OCI-LY7 (cell line): ENCODE results near the gene POLA1. TPM values are rescaled to one million over a fixed set of nuclear protein-coding genes. Genes with fewer than 3 reads are reported as not detected.

Experiments used
- BruUV-seq: library from RNA; stranded (reverse); fragments of 400-500 nt; replicated peaks from 2 replicates; lab custom pipeline; 2021; lab: Mats Ljungman, UMichigan
- CTCF ChIA-PET: fragments of 300-600 bp; sonication (Branson Sonifier 250); formaldehyde crosslinking; loops from one replicate; lab custom pipeline; 2022; ENCODE audit warnings: antibody characterized with exemption; ENCODE audit not compliant: unreplicated experiment; lab: Charles Lee
- POLR2A ChIA-PET: fragments of 300-600 bp; sonication (Branson Sonifier 250); formaldehyde crosslinking; loops from one replicate; lab custom pipeline; 2022; ENCODE audit warnings: antibody characterized with exemption; lab: Charles Lee
- DNase-seq: peaks from one replicate; pipeline ENCODE4 v3.0.0-alpha.2; 2015; ENCODE audit warnings: low spot score
- H2AFZ ChIP-seq: fragments of 200-600 bp; sonication (generic), shearing (Covaris generic); 2 replicates; pipeline ENCODE4 v1.6.1; 2014; ENCODE audit warnings: mild to moderate bottlenecking, antibody characterized with exemption, low read length, moderate library complexity
- H3K27ac ChIP-seq: fragments of 200-600 bp; sonication (generic); 2 replicates; pipeline ENCODE4 v1.5.1; 2014; ENCODE audit warnings: mixed run types, low read depth, mild to moderate bottlenecking, moderate library complexity, low read length, inconsistent platforms; ENCODE audit not compliant: poor library complexity, severe bottlenecking
- H3K36me3 ChIP-seq: fragments of 200-600 bp; sonication (generic); 2 replicates; pipeline ENCODE4 v1.6.1; 2014; ENCODE audit warnings: mild to moderate bottlenecking, antibody characterized with exemption, low read length, moderate library complexity, mixed read lengths; ENCODE audit not compliant: insufficient read depth
- H3K4me1 ChIP-seq: fragments of 200-600 bp; sonication (generic); 2 replicates; pipeline ENCODE4 v1.5.1; 2014; ENCODE audit warnings: mild to moderate bottlenecking, low read length; ENCODE audit not compliant: insufficient read depth, poor library complexity, severe bottlenecking
- H3K4me2 ChIP-seq: fragments of 200-600 bp; sonication (generic); 2 replicates; pipeline ENCODE4 v1.6.1; 2014; ENCODE audit warnings: mild to moderate bottlenecking, low read length
- H3K4me3 ChIP-seq: fragments of 200-600 bp; sonication (generic); 2 replicates; pipeline ENCODE4 v1.5.1; 2014; ENCODE audit warnings: mild to moderate bottlenecking, low read depth, low read length; ENCODE audit not compliant: poor library complexity, severe bottlenecking
- H3K79me2 ChIP-seq: fragments of 200-600 bp; sonication (generic); 2 replicates; pipeline ENCODE4 v1.6.1; 2016; ENCODE audit warnings: low read depth, mild to moderate bottlenecking, low read length, moderate library complexity, mixed read lengths; ENCODE audit not compliant: insufficient read depth
- H3K9me2 ChIP-seq: fragments of 200-600 bp; sonication (generic); 2 replicates; pipeline ENCODE4 v1.6.1; 2016; ENCODE audit warnings: mild to moderate bottlenecking, low read length, mixed read lengths; ENCODE audit not compliant: insufficient read depth
- H3K9me3 ChIP-seq: fragments of 200-600 bp; sonication (generic); 2 replicates; pipeline ENCODE4 v1.6.1; 2014; ENCODE audit warnings: mild to moderate bottlenecking, mixed run types, low read length, mixed read lengths
- H4K20me1 ChIP-seq: fragments of 200-600 bp; sonication (generic); 2 replicates; pipeline ENCODE4 v1.6.1; 2014; ENCODE audit warnings: mild to moderate bottlenecking, antibody characterized with exemption, low read length, moderate library complexity, mixed read lengths; ENCODE audit not compliant: insufficient read depth
- EZH2phosphoT487 ChIP-seq: fragments of 200-600 bp; sonication (generic); IDR thresholded peaks from 2 replicates; pipeline ENCODE4 v1.6.1; 2018; ENCODE audit warnings: low read depth, borderline replicate concordance, mild to moderate bottlenecking, mixed run types, antibody characterized with exemption, low read length, moderate library complexity, mixed read lengths
- intact Hi-C: fragments of 100-400 bp; cut with micrococcal nuclease; formaldehyde crosslinking; loops from one replicate; pipeline ENCODE4 v1.10.0; 2022; ENCODE audit not compliant: unreplicated experiment
- total RNA-seq, 2 experiments: library from RNA; depleted of rRNA in 1 of 2; stranded (reverse); fragments of >200 nt in 1 of 2; shearing (Covaris generic) in 1 of 2; gene quantifications; 2 replicates each; pipeline ENCODE4 v1.2.3, GENCODE V29; 2014 to 2022
- TF ChIP-seq, protein P1 (sequence below): fragments of 200-600 bp; sonication (generic); conservative IDR thresholded peaks from 2 replicates; pipeline ENCODE4 v1.5.1; 2014; ENCODE audit warnings: mild to moderate bottlenecking, antibody characterized with exemption, low read length, moderate library complexity, mixed read lengths

Gene POLA1
- total RNA-seq, 2 experiments from 2014 or later = 58.0 to 65.1 TPM

DNA sequence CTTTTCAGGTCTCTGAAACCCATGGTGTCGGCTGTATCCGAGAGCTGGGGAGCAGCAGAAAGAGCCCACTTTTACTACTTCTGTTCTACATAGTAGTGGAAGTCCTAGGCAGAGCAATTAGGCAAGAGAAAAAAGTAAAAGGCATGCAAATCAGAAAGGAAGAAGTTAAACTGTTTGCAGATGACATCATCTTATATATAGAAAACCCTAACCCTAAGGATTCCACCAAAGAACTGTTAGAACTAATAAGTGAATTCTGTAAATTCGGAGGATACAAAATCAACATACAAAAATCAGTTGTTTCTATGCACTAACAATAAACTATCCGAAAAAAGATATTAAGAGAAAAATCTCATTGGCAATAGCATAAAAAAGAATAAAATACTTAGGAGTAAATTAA, 95.3 kb downstream of the POLA1 start:
- Histone ChIP-seq H3K79me2 (no peaks in the 10 kb centered on the region), H3K4me2 (no peak overlapping the region), H2AFZ (no peak overlapping the region), H3K9me2 (no peaks in the 10 kb centered on the region), H3K9me3 (no peaks in the 10 kb centered on the region), H4K20me1 (no peaks in the 10 kb centered on the region), H3K27ac (no peak overlapping the region), H3K36me3 (peaks cover 66% of the 10 kb centered on the region), H3K4me1 (no peaks in the 10 kb centered on the region), H3K4me3 (no peak overlapping the region)
- no peak for DNase-seq
- ChIA-PET POLR2A (no interaction called here), CTCF (no interaction called here)
- no TSS peak for BruUV-seq
- intact Hi-C loops = no loop called here
- TF ChIP-seq, protein P1, sequence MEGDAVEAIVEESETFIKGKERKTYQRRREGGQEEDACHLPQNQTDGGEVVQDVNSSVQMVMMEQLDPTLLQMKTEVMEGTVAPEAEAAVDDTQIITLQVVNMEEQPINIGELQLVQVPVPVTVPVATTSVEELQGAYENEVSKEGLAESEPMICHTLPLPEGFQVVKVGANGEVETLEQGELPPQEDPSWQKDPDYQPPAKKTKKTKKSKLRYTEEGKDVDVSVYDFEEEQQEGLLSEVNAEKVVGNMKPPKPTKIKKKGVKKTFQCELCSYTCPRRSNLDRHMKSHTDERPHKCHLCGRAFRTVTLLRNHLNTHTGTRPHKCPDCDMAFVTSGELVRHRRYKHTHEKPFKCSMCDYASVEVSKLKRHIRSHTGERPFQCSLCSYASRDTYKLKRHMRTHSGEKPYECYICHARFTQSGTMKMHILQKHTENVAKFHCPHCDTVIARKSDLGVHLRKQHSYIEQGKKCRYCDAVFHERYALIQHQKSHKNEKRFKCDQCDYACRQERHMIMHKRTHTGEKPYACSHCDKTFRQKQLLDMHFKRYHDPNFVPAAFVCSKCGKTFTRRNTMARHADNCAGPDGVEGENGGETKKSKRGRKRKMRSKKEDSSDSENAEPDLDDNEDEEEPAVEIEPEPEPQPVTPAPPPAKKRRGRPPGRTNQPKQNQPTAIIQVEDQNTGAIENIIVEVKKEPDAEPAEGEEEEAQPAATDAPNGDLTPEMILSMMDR = no peak
- TF ChIP-seq EZH2phosphoT487 = no peak

DNA sequence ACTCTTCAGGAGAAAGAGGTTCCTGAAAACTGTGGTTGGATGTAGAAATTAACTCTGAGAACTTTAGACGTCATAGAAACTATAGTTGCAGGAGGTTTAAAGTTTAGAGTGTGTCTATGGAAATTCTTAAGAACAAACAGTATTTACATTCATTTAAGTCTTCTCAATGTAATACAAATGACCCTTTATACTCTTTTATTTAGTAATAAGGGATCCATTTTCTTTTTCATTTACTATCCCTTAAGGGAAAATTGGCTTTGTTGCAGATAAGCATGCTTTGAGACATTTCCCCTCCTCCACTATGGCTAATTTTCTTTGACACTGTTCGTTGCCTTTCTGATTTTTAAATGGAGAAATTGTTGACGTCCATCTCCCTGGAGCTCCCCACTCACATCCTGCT, 96.4 kb downstream of the POLA1 start:
- H4K20me1 ChIP-seq = no peaks in the 10 kb centered on the region
- intact Hi-C loops = no loop called here
- TF ChIP-seq, protein P1 = no peak
- no peak for TF ChIP-seq EZH2phosphoT487
- H2AFZ ChIP-seq = no peak overlapping the region
- H3K27ac ChIP-seq = no peak overlapping the region
- H3K9me2 ChIP-seq = no peaks in the 10 kb centered on the region
- H3K4me1 ChIP-seq = no peaks in the 10 kb centered on the region
- H3K9me3 ChIP-seq = no peaks in the 10 kb centered on the region
- ChIA-PET POLR2A (interaction anchor here (0.7 kb wide), 1 partner anchor 1173 kb away, joined by 4 read pairs; no protein-coding TSS in a partner anchor), CTCF (no interaction called here)
- no TSS peak for BruUV-seq
- no peak overlapping the region for H3K4me3 ChIP-seq
- H3K4me2 ChIP-seq = no peak overlapping the region
- no peaks in the 10 kb centered on the region for H3K79me2 ChIP-seq
- peaks cover 70% of the 10 kb centered on the region for H3K36me3 ChIP-seq
- no peak for DNase-seq

DNA sequence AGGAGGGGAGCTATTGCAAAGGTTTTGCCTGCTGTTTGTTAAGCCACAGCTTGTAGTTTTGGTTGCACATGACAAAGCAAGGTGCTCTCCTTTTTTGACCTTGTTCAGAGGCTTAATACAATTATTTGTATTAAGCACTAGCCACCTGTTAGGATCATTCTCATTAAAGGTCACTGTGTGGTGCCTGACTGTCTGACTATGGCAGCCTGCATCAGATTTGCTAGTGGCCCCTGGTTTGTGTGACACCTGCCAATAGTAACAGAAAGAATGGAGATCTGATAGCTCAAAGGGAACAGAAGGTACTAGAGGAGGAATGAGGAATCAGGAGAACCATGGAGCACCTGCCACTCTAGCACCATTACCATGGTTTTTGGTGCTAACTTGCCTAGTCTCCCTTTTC, 102.5 kb downstream of the POLA1 start:
- TF ChIP-seq, protein P1 = no peak
- TF ChIP-seq EZH2phosphoT487 = no peak
- POLR2A ChIA-PET = interaction anchor here (0.7 kb wide), 1 partner anchor 10 kb away, joined by 3 read pairs; no protein-coding TSS in a partner anchor
- no TSS peak for BruUV-seq

More for the DNA sequence above, 102.5 kb downstream of the POLA1 start:
- CTCF ChIA-PET = no interaction called here
- Histone ChIP-seq H3K4me3 (no peak overlapping the region), H3K79me2 (no peaks in the 10 kb centered on the region), H3K4me1 (no peaks in the 10 kb centered on the region), H3K4me2 (no peak overlapping the region), H3K27ac (no peak overlapping the region), H4K20me1 (no peaks in the 10 kb centered on the region), H3K36me3 (peaks cover 75% of the 10 kb centered on the region), H3K9me2 (no peaks in the 10 kb centered on the region), H3K9me3 (no peaks in the 10 kb centered on the region), H2AFZ (no peak overlapping the region)
- DNase-seq = no peak
- intact Hi-C loops = no loop called here
